Gastrocnemius medialis (tissue), 4 donors: Measurements from ENCODE around the gene INPP4A. TPM values are rescaled to one million over a fixed set of nuclear protein-coding genes. Genes with fewer than 3 reads are reported as not detected.

ENCODE experiments used
- ATAC-seq, 2 donors: fragments of 150-250 bp; one replicate each; pipeline ENCODE4 v1.9.1; 2016
- DNase-seq, 2 donors: peaks; one replicate each; pipeline ENCODE4 v3.0.0-alpha.2; 2019
- H3K27ac ChIP-seq, 4 donors: fragments of 200-600 bp; sonication (generic); 1 replicate in 1 of 4; 2 replicates in 3 of 4; pipeline ENCODE4 v1.5.1; 2016 to 2018; ENCODE audit warnings: mild to moderate bottlenecking in 2 of 4, moderate library complexity in 1 of 4
- H3K27me3 ChIP-seq, 3 donors: fragments of 200-600 bp; sonication (generic) in 2 of 3; 1 replicate in 1 of 3; 2 replicates in 2 of 3; pipeline versions ENCODE4 v1.5.1 to v1.6.0; 2016 to 2019; ENCODE audit warnings: mild to moderate bottlenecking in 1 of 3, moderate library complexity in 1 of 3
- H3K36me3 ChIP-seq, 2 donors: fragments of 200-600 bp; sonication (generic) in 1 of 2; one replicate each; pipeline ENCODE4 v1.5.1; 2017 to 2018
- H3K4me1 ChIP-seq, 2 donors: fragments of 200-600 bp; sonication (generic) in 1 of 2; one replicate each; pipeline ENCODE4 v1.5.1; 2016 to 2017; ENCODE audit warnings: mild to moderate bottlenecking in 2 of 2
- H3K4me3 ChIP-seq, 4 donors: fragments of 200-600 bp; sonication (generic) in 3 of 4; 1 replicate in 1 of 4; 2 replicates in 3 of 4; pipeline ENCODE4 v1.5.1; 2016 to 2019; ENCODE audit warnings: mild to moderate bottlenecking in 2 of 4
- H3K9me3 ChIP-seq, 3 donors: fragments of 200-600 bp; sonication (generic) in 2 of 3; 1 replicate in 1 of 3; 2 replicates in 2 of 3; pipeline ENCODE4 v1.5.1; 2016 to 2019
- POLR2A ChIP-seq, 2 donors: fragments of 450-650 bp; IDR thresholded peaks; one replicate each; pipeline ENCODE4 v1.6.1; 2017; ENCODE audit warnings: antibody characterized with exemption in 2 of 2, mild to moderate bottlenecking in 2 of 2, moderate library complexity in 2 of 2
- in situ Hi-C, 4 donors: fragments of 200-750 bp; cut with MboI; loops; one replicate each; pipeline versions ENCODE4 v1.15.0 to v1.8.0; 2017; ENCODE audit warnings: low sequenced_read_pairs in 4 of 4
- intact Hi-C: fragments of 100-400 bp; cut with DNase I; formaldehyde crosslinking; loops from one replicate; pipeline ENCODE4 v1.15.1; 2023; ENCODE audit warnings: low total_unique reads
- total RNA-seq, 4 donors: library from RNA; depleted of rRNA; stranded (reverse); fragments of >200 nt; gene quantifications; one replicate each; pipeline versions ENCODE4 v1.1.0 to v1.2.3, GENCODE V29; 2016
- TF ChIP-seq, protein P1 (sequence below), 5 experiments: fragments of 450-650 bp in 3 of 5; fragments of 200-600 bp in 2 of 5; sonication (generic) in 2 of 5; IDR thresholded peaks in 4 of 5; conservative IDR thresholded peaks in 1 of 5; 1 replicate in 4 of 5; 2 replicates in 1 of 5; pipeline ENCODE4 v1.5.1; 2016 to 2019; ENCODE audit warnings: antibody characterized with exemption in 5 of 5, mild to moderate bottlenecking in 3 of 5, moderate library complexity in 3 of 5

The INPP4A gene
- total RNA-seq, 4 donors from 2014 or later: 9.8 to 19.6 (median 16.0) TPM

- TF ChIP-seq, protein P1, sequence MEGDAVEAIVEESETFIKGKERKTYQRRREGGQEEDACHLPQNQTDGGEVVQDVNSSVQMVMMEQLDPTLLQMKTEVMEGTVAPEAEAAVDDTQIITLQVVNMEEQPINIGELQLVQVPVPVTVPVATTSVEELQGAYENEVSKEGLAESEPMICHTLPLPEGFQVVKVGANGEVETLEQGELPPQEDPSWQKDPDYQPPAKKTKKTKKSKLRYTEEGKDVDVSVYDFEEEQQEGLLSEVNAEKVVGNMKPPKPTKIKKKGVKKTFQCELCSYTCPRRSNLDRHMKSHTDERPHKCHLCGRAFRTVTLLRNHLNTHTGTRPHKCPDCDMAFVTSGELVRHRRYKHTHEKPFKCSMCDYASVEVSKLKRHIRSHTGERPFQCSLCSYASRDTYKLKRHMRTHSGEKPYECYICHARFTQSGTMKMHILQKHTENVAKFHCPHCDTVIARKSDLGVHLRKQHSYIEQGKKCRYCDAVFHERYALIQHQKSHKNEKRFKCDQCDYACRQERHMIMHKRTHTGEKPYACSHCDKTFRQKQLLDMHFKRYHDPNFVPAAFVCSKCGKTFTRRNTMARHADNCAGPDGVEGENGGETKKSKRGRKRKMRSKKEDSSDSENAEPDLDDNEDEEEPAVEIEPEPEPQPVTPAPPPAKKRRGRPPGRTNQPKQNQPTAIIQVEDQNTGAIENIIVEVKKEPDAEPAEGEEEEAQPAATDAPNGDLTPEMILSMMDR (IDR thresholded peaks at IDR 0.05 in 4 of 5, conservative IDR thresholded peaks at IDR 0.05 in 1 of 5): no peak
- TF ChIP-seq POLR2A (IDR thresholded peaks at IDR 0.05): no peak
- in situ Hi-C loops (no loop called here), intact Hi-C loops (no loop called here)
- no peak for DNase-seq
- Histone ChIP-seq H3K9me3 (no peaks in the 10 kb centered on the region), H3K4me3 (no peak overlapping the region), H3K27ac (no peak overlapping the region), H3K36me3 (no peaks in the 10 kb centered on the region), H3K4me1 (peaks cover 8 to 10% of the 10 kb centered on the region in 2 donors), H3K27me3 (no peaks in the 10 kb centered on the region)
- no peak for ATAC-seq
Observed at GRCh38 chr2:98441706-98442450, 2.8 kb upstream of the INPP4A start.

DNA sequence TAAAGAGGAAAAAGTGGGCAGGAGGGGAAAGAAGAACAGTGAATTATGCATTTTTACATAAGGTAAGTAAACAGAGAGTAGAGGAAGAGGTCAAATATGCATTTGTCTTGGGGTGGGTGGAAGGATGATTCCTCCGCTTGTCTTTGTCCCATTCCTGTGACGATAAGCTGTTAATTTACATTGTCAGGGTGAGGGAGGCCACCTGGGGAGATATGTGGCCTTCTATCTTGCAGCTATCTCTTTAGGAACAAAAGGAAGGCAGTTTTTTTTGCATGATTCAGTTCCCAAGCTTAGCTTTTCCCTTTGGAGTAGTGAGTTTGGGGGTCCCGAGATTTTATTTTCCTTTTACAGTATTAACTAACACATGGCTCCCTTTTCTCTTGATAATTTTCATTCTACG, 2.2 kb upstream of the INPP4A start:
- ATAC-seq (no peak), DNase-seq (no peak)
- H3K9me3 ChIP-seq: no peaks in the 10 kb centered on the region
- intact Hi-C loops: no loop called here
- no peaks in the 10 kb centered on the region for H3K36me3 ChIP-seq
- H3K4me3 ChIP-seq: no peak overlapping the region
- no peaks in the 10 kb centered on the region for H3K27me3 ChIP-seq
- peaks cover 13% of the 10 kb centered on the region in 2 donors for H3K4me1 ChIP-seq
- TF ChIP-seq, protein P1 (IDR thresholded peaks at IDR 0.05 in 4 of 5, conservative IDR thresholded peaks at IDR 0.05 in 1 of 5): no peak
- no peak for TF ChIP-seq POLR2A (IDR thresholded peaks at IDR 0.05)
- in situ Hi-C loops: no loop called here
- H3K27ac ChIP-seq: no peak overlapping the region

DNA sequence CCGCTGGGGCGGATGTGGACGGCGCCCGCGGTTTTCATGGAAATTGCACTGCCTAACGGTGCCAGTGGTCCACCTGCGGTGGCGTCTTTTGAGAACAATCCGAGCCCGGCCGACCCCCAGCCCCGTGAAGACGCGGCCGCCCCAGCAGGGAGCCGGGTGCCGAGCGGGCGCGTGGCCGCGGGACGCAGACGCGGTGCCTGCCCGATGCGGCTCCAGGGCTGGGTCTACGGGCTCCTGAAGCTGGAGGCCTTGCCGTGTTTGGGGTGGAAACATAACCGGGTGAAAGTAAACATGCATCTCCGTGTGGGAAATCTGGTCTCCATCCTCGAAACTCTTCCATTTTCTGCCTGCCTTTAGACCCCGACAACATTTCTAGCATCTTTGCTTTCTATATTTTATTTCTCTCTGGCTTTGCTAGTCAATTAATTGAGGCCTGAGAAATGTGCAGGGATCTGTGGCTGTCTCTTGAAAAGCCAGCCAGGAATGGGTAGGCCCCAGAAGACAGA, 572 bp downstream of the INPP4A start:
- Histone ChIP-seq H3K36me3 (no peaks in the 10 kb centered on the region), H3K4me3 (peak overlapping the region; percentile 67 to 93 (median 76)), H3K27ac (peak overlapping the region; percentile 48 to 73 (median 68)), H3K27me3 (no peaks in the 10 kb centered on the region), H3K4me1 (peaks cover 13 to 14% of the 10 kb centered on the region in 2 donors), H3K9me3 (no peaks in the 10 kb centered on the region)
- in situ Hi-C loops: no loop called here
- TF ChIP-seq, protein P1 (IDR thresholded peaks at IDR 0.05 in 4 of 5, conservative IDR thresholded peaks at IDR 0.05 in 1 of 5): no peak
- TF ChIP-seq POLR2A (IDR thresholded peaks at IDR 0.05): no peak
- intact Hi-C loops: no loop called here
- ATAC-seq (peak; percentile 42 to 53), DNase-seq (no peak)

DNA sequence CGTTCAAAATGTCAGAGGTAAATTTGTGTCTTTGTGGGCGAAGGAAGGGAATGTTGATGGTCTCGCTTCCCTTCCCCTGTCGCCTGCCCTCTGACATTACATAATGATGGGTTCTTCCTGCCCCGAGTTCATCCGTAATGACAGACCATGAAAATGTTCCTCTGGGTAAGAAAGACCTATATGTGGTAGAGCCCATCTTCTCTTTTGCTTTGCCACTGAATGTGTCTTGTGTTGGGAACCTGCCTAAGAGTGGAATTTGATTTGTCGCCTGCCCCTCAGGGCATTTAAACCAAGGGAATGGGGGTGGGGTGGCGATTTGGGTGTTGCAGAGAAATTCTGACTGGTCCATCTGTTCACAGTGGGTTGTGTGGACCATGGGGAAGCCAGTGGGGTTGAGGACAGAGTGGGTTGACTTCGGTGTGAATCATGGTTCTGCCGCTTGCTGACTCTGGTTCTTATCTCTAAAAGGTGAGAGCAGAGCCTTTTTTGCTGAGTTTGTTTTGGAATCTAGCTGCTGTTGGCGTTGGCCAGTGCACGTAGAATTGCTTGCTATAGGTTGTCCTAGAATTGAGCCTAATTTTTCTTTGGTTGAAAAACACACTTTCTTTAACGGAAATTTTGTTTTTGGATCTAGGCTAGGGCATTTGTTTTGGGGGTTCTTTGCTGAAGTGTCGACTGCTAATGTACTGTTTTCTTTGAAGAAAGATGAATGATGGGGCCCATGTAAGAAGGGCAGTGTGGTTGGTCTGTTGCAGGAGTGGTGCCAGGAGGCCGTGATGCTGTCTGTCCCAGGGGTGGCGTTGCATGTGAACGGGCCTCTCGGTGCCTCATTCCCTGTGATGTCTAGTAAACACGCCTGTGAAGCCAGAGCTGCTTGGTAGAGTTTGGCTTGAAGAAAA, 1.3 kb downstream of the INPP4A start:
- ATAC-seq (no peak), DNase-seq (no peak)
- intact Hi-C loops: no loop called here
- peaks cover 16 to 17% of the 10 kb centered on the region in 2 donors for H3K4me1 ChIP-seq
- no peaks in the 10 kb centered on the region for H3K36me3 ChIP-seq
- H3K27me3 ChIP-seq: no peaks in the 10 kb centered on the region
- H3K4me3 ChIP-seq: peak overlapping the region; percentile 67 to 93 (median 76)
- in situ Hi-C loops: no loop called here
- H3K9me3 ChIP-seq: no peaks in the 10 kb centered on the region
- peak overlapping the region; percentile 48 to 73 (median 68) for H3K27ac ChIP-seq
- TF ChIP-seq, protein P1 (IDR thresholded peaks at IDR 0.05 in 4 of 5, conservative IDR thresholded peaks at IDR 0.05 in 1 of 5): no peak
- no peak for TF ChIP-seq POLR2A (IDR thresholded peaks at IDR 0.05)
